Endothelial cell of umbilical vein (primary cell): ENCODE measurements around the gene MNS1. TPM values are rescaled to one million over a fixed set of nuclear protein-coding genes. Genes with fewer than 3 reads are reported as not detected.

Experiments used
- polyA plus RNA-seq, 4 experiments: library from polyadenylated mRNA; depleted of rRNA in 3 of 4; stranded (reverse) in 3 of 4; unstranded in 1 of 4; fragments of >200 nt; gene quantifications; 2 replicates each; pipeline versions ENCODE4 v1.2.1 to v1.2.3, GENCODE V29; 2011 to 2012; ENCODE audit warnings: missing spikeins in 1 of 4
- total RNA-seq: library from RNA; stranded (reverse); gene quantifications from 2 replicates; pipeline ENCODE4 v1.2.3, GENCODE V29; 2021

Gene MNS1
- total and polyA plus RNA-seq, 2 donors (not counting 3 experiments of a cell fraction or from before 2014, with no cell fraction given), result 0.25 to 2.6 TPM

Other genes starting within 250 kb of the MNS1 start
- gene RFX7, start 221.3 kb downstream of the MNS1 start, total RNA-seq, result 23.0 and 25.9 TPM in 2 replicates
- 5.7 and 6.3 TPM in 2 replicates for gene RFX7, start 221.3 kb downstream of the MNS1 start, polyA plus RNA-seq
- gene TEX9, start 99.7 kb downstream of the MNS1 start, total RNA-seq, result 1.7 and 2.5 TPM in 2 replicates
- 0.30 and 0.33 TPM in 2 replicates for gene TEX9, start 99.7 kb downstream of the MNS1 start, polyA plus RNA-seq